ENCODE data around the gene WWOX. TPM values are rescaled to one million over a fixed set of nuclear protein-coding genes. Genes with fewer than 3 reads are reported as not detected.
A peak's percentile ranks its signal among the peaks of the same experiment; 100 is the strongest.
"Not testable (repeated sequence)": the region's sequence is repeated elsewhere in the genome, so short reads cannot be mapped to it uniquely, and the experiment has no call there.

Gene WWOX
- total and polyA plus RNA-seq, 2 of the 8 experiments (the other 6 are each of a cell fraction or from before 2014, with no cell fraction given), result 5.4 to 16.7 TPM

DNA sequence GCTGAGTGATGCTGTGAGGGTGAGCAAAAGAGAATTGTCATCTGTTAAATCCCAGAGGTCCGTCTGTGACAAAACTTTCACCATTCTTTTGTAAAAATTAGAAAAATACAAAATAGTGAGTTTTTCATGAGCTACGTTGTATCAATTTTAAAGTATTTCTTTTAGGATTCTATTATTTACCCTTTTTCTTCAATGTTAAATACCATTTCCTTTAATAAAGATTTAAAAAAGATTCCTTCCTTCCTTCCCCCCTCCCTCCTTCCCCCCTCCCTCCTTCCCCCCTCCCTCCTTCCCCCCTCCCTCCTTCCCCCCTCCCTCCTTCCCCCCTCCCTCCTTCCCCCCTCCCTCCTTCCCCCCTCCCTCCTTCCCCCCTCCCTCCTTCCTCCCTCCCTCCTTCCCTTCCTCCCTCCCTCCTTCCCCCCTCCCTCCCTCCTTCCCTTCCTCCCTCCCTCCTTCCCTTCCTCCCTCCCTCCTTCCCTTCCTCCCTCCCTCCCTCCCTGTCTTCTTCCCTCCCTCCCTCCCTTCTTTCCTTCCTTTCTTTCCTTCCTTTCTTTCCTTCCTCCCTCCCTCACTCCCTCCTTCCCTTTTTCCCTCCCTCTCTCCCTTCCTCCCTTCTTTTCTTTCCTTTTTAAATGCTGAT is 505.1 kb downstream of the WWOX start:
- H3K79me1 ChIP-seq (ENCODE audit: low read depth, low read length); H3K14ac ChIP-seq (ENCODE audit: insufficient read length); H3K23ac ChIP-seq (ENCODE audit: insufficient read length); H2BK20ac ChIP-seq (ENCODE audit: low read length); H4K91ac ChIP-seq (replicated peaks; ENCODE audit: insufficient read length, low read length); H3K18ac ChIP-seq (ENCODE audit: extremely low read depth, low read length); POLR2A ChIA-PET (ENCODE audit: partially characterized antibody); H4K5ac ChIP-seq (ENCODE audit: insufficient read length, low read depth, low read length); H3K27ac ChIP-seq (ENCODE audit: low read depth, low read length); H3K4me3 ChIP-seq (ENCODE audit: extremely low read depth in 1 of 4, insufficient read depth in 2 of 4, low read depth in 3 of 4, low read length in 4 of 4); H3K56ac ChIP-seq (replicated peaks; ENCODE audit: insufficient read length, low read depth, low read length); H3K79me2 ChIP-seq (ENCODE audit: control insufficient read depth in 1 of 2, insufficient read depth in 2 of 2, low read length in 2 of 2); FAIRE-seq; H3K27me3 ChIP-seq (replicated peaks in 1 of 4; ENCODE audit: control insufficient read depth in 3 of 4, extremely low read depth in 1 of 4, insufficient read depth in 3 of 4, low read length in 3 of 4); H4K8ac ChIP-seq (ENCODE audit: extremely low read depth, insufficient read depth, low read length); H2BK5ac ChIP-seq (ENCODE audit: low read depth, low read length); H2AK5ac ChIP-seq (ENCODE audit: low read depth, low read length); H3K9me3 ChIP-seq (ENCODE audit: insufficient read depth in 2 of 2, low read depth in 1 of 2, low read length in 1 of 2); H2BK15ac ChIP-seq (ENCODE audit: low read length); H2AFZ ChIP-seq (ENCODE audit: low read length); H3K23me2 ChIP-seq (ENCODE audit: low read depth, low read length); DNase-seq (ENCODE audit: low read depth in 1 of 2, low spot score in 2 of 2); H4K20me1 ChIP-seq (replicated peaks in 1 of 2; ENCODE audit: control insufficient read depth in 1 of 2, insufficient read depth in 2 of 2, low read length in 2 of 2); H3K36me3 ChIP-seq (ENCODE audit: control insufficient read depth in 2 of 4, insufficient read depth in 4 of 4, low read length in 3 of 4); H2BK120ac ChIP-seq (replicated peaks; ENCODE audit: low read depth, low read length): not testable (repeated sequence)
- Histone ChIP-seq H3K4me2 (ENCODE audit: insufficient read depth in 1 of 2, low read depth in 2 of 2, low read length in 2 of 2) (0 out of 4 replicates have a peak overlapping the region, but pooled peaks of 1 of the 2 experiments have one; percentile 28), H2BK12ac (ENCODE audit: low read depth, low read length) (0 out of 2 replicates have a peak overlapping the region, but pooled peaks have one; percentile 29), H3K4me1 (replicated peaks in 1 of 4; ENCODE audit: control insufficient read depth in 3 of 4, insufficient read depth in 4 of 4, low read length in 3 of 4) (peaks cover 4 to 15% (median 12%) of the 10 kb centered on the region in 4 experiments; a peak in 5 of 7 replicates), H3K4ac (replicated peaks; ENCODE audit: insufficient read length, low read depth, low read length) (peak overlapping the region; percentile 24), H3K9ac (replicated peaks in 1 of 4; ENCODE audit: extremely low read depth in 1 of 4, low read depth in 3 of 4, low read length in 3 of 4) (0 out of 7 replicates have a peak overlapping the region, but pooled peaks of 1 of the 4 experiments have one; percentile 17)
- 94% methylated on average over 2 of the region's 2 CpGs; no CpG with 5 or more reads in 1 of the 2 experiments for WGBS, 2 experiments (ENCODE audit: extremely low coverage in 1 of 2, insufficient coverage in 1 of 2, insufficient read length in 1 of 2, insufficient replicate concordance in 2 of 2, low coverage in 1 of 2, low lambda C conversion rate in 2 of 2, missing lambda C conversion rate in 1 of 2)
- CTCF ChIA-PET (ENCODE audit: partially characterized antibody), result interaction anchor here (1.0 to 1.3 kb wide), 2 partner anchors 20 to 47 kb away, joined by 3 read pairs; no protein-coding TSS in a partner anchor

Measured in H1 (cell line).